Measurements from ENCODE around the gene TNFRSF9.
"Not testable (repeated sequence)": the region's sequence is repeated elsewhere in the genome, so short reads cannot be mapped to it uniquely, and the experiment has no call there.

The TNFRSF9 gene

DNA sequence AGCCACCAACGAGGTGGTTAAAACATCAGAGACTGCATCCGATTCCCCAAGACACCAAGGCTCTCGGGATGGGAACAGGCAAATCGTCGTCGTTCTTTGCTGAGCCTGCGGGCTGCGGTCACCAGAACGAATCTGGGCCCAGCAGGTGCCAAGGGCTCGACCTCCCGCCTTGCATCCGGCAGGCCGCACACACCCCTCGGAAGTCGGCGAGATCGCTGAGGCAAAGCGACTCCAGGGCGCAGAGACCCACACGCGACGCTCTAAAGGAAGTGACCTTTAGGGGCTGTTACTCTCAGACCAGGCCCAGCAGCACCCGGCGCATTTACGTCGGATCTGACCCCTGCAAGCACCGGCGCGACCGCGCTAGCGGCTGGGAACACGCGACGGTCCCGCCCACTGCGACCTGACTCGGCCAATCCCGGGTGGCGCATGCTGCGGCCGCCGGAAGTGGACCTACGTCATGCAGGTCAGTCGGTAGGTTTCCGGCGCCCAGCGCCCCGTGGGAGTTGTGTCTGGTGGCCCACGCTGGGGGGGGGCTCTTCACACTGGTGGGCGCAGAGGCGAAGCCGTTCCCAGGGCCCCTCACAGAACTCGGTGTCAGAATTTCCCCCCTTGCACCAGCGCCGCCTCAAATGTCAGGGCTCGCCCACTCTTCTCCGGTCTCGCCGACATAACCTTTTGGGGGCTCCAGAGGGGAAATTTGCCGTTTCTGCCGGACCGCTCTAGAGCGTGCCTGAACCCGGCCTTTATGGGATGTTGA, 13.4 kb upstream of the TNFRSF9 start:
- peak; percentile 94 for DNase-seq (ENCODE audit: extremely low spot score)
- ChIA-PET POLR2A (no interaction called here), CTCF (no interaction called here)
- no peak for TF ChIP-seq CTCF (IDR thresholded peaks at IDR 0.05; ENCODE audit: control extremely low read depth, extremely low read depth, low read depth, missing control alignments)

- DNase-seq (ENCODE audit: extremely low spot score); CTCF ChIA-PET; POLR2A ChIA-PET: not testable (repeated sequence)
Measured at GRCh38 chr1:7952791-7953190, 12.2 kb upstream of the TNFRSF9 start.

- ChIA-PET POLR2A (interaction anchor here (0.9 kb wide), 1 partner anchor 12 kb away, joined by 4 read pairs; the partner anchor contains the start of gene PARK7), CTCF (interaction anchor here (0.9 to 1.1 kb wide), 4 partner anchors 9 to 33 kb away, joined by 3 read pairs; partner anchors contain the start of gene TNFRSF9)
- TF ChIP-seq CTCF (IDR thresholded peaks at IDR 0.05; ENCODE audit: control extremely low read depth, extremely low read depth, low read depth, missing control alignments): no peak
- DNase-seq (ENCODE audit: extremely low spot score): no peak
Measured at GRCh38 chr1:7948960-7949359, 8.3 kb upstream of the TNFRSF9 start.

GRCh38 chr1:7943251-7943650, 2.6 kb upstream of the TNFRSF9 start:
- ChIA-PET POLR2A (no interaction called here), CTCF (interaction anchor here (1.4 to 1.9 kb wide), 2 partner anchors 27 to 274 kb away, joined by 3 to 5 read pairs; no protein-coding TSS in a partner anchor)
- no peak for TF ChIP-seq CTCF (IDR thresholded peaks at IDR 0.05; ENCODE audit: control extremely low read depth, extremely low read depth, low read depth, missing control alignments)
- DNase-seq (ENCODE audit: extremely low spot score): no peak

DNA sequence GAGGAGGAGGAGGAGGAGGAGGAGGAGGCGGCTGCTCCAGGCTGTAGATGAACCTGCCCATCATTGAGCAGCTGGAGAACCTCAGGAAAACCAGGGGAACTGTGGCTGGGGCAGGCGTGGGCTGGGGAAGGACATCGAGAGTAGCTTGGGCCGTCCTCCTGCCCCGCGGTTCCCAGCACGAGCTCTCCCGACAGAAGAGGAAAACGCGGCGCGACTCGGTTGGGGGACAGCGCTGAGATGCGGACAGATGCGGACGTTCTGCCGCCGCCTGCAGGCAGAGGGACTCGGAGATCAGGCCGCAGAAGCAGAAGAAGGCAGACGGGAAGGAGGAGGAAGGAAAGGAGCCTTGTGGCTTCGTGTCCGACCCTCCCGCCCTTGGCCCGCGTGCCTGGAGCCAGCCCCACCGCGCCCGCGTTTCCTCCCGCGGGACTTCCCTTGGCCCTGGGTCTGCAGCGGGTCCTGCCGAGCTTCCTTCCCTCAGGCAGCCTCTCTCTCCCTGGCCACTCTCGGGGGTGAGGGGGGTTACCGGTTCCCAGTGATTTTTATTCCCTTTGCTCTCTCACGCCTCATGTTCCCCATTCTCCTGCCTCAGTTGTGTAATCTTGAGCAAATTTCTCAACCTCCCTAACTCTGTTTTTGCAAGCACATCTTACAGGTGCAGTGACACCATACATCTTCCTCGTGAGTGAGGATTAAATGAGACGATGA, 1.7 kb upstream of the TNFRSF9 start:
- TF ChIP-seq CTCF (IDR thresholded peaks at IDR 0.05; ENCODE audit: control extremely low read depth, extremely low read depth, low read depth, missing control alignments): peak; percentile 60
- CTCF ChIA-PET: interaction anchor here (1.1 to 1.9 kb wide), 5 partner anchors 15 to 275 kb away, joined by 3 to 5 read pairs (median 3); no protein-coding TSS in a partner anchor
- POLR2A ChIA-PET: interaction anchor here (0.5 kb wide), 1 partner anchor 261 kb away, joined by 3 read pairs; no protein-coding TSS in a partner anchor
- DNase-seq (ENCODE audit: extremely low spot score): peak; percentile 57

GRCh38 chr1:7941437-7941793, 776 bp upstream of the TNFRSF9 start:
- ChIA-PET CTCF (interaction anchor here (1.2 to 1.6 kb wide), 4 partner anchors 37 to 272 kb away, joined by 3 to 4 read pairs (median 3); no protein-coding TSS in a partner anchor), POLR2A (no interaction called here)
- no peak for TF ChIP-seq CTCF (IDR thresholded peaks at IDR 0.05; ENCODE audit: control extremely low read depth, extremely low read depth, low read depth, missing control alignments)
- DNase-seq (ENCODE audit: extremely low spot score): no peak

DNA sequence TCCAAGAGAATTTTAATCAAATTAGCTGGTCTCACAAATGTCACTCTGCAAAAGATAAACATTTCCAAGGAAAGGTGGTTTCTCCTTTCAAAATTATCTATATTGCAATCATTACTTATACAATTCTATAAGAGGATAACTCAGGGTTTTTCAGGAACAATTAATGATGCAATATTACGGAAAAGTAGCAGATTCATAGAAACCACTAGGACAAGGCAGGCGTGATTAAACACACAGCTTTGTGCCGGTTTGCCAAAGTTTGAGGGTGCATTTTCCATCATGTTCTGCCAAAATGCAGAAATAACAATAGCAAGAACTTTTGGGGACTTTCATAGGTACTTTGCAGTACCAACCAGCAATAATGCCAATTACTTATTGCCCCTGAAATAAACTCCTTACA, 605 bp downstream of the TNFRSF9 start:
- POLR2A ChIA-PET: no interaction called here
- CTCF ChIA-PET: interaction anchor here (0.7 to 1.7 kb wide), 6 partner anchors 9 to 273 kb away, joined by 3 to 5 read pairs (median 4); no protein-coding TSS in a partner anchor
- TF ChIP-seq CTCF (IDR thresholded peaks at IDR 0.05; ENCODE audit: control extremely low read depth, extremely low read depth, low read depth, missing control alignments): no peak

More for the DNA sequence above, 605 bp downstream of the TNFRSF9 start:
- DNase-seq (ENCODE audit: extremely low spot score): no peak
